Neural progenitor cell (in vitro differentiated cells): ENCODE results near the gene DDX10. TPM values are rescaled to one million over a fixed set of nuclear protein-coding genes. Genes with fewer than 3 reads are reported as not detected.

Experiments
- DNase-seq: peaks from one replicate; pipeline ENCODE4 v3.0.0-alpha.2; 2016; ENCODE audit warnings: low spot score
- H2AFZ ChIP-seq: fragments of 200-600 bp; sonication (generic); replicated peaks from 2 replicates; pipeline ENCODE4 v1.6.1; 2016; ENCODE audit warnings: antibody characterized with exemption
- H3F3A ChIP-seq: fragments of 200-600 bp; sonication (generic); 2 replicates; pipeline ENCODE4 v1.6.1; 2016; ENCODE audit warnings: antibody characterized with exemption, low read depth
- H3K27ac ChIP-seq: fragments of 200-600 bp; sonication (generic); 2 replicates; pipeline ENCODE4 v1.5.1; 2016; ENCODE audit warnings: mild to moderate bottlenecking
- H3K27me3 ChIP-seq: fragments of 200-600 bp; sonication (generic); 2 replicates; pipeline ENCODE4 v1.6.1; 2016; ENCODE audit warnings: mild to moderate bottlenecking, moderate library complexity
- H3K36me3 ChIP-seq: fragments of 200-600 bp; sonication (generic); 2 replicates; pipeline ENCODE4 v1.5.1; 2016
- H3K4me1 ChIP-seq: fragments of 200-600 bp; sonication (generic); 2 replicates; pipeline ENCODE4 v1.6.1; 2016; ENCODE audit warnings: mixed run types
- H3K4me2 ChIP-seq: fragments of 200-600 bp; sonication (generic); 2 replicates; pipeline ENCODE4 v1.6.1; 2016
- H3K4me3 ChIP-seq: fragments of 200-600 bp; sonication (generic); 2 replicates; pipeline ENCODE4 v1.5.1; 2016
- H3K79me2 ChIP-seq: fragments of 200-600 bp; sonication (generic); 2 replicates; pipeline ENCODE4 v1.6.1; 2016; ENCODE audit warnings: low read depth
- H3K9ac ChIP-seq: fragments of 200-600 bp; sonication (generic); 2 replicates; pipeline ENCODE4 v1.6.1; 2016
- H3K9me3 ChIP-seq: fragments of 200-600 bp; sonication (generic); 2 replicates; pipeline ENCODE4 v1.5.1; 2016; ENCODE audit warnings: low read depth
- H4K20me1 ChIP-seq: fragments of 200-600 bp; sonication (generic); 2 replicates; pipeline ENCODE4 v1.6.1; 2016; ENCODE audit warnings: low read depth
- H3K27ac Mint-ChIP-seq: 3 replicates; pipeline ENCODE4 v1.8.0; 2021; ENCODE audit warnings: mixed read lengths
- H3K27me3 Mint-ChIP-seq: 2 replicates; pipeline ENCODE4 v1.8.0; 2022; ENCODE audit warnings: low read depth, mild to moderate bottlenecking, inconsistent platforms, moderate library complexity, mixed read lengths; ENCODE audit not compliant: insufficient read depth
- H3K36me3 Mint-ChIP-seq: 3 replicates; pipeline ENCODE4 v1.8.0; 2021; ENCODE audit warnings: mixed read lengths
- H3K4me1 Mint-ChIP-seq: 3 replicates; pipeline ENCODE4 v1.8.0; 2021; ENCODE audit warnings: mixed read lengths
- H3K4me3 Mint-ChIP-seq: 3 replicates; pipeline ENCODE4 v1.8.0; 2021; ENCODE audit warnings: mild to moderate bottlenecking, moderate library complexity, mixed read lengths
- H3K9me3 Mint-ChIP-seq: 3 replicates; pipeline ENCODE4 v1.8.0; 2020; ENCODE audit warnings: mixed read lengths
- CTCF ChIP-seq: fragments of 200-600 bp; sonication (generic); IDR thresholded peaks from 2 replicates; pipeline ENCODE4 v1.5.1; 2017; ENCODE audit warnings: antibody characterized with exemption, mild to moderate bottlenecking
- EZH2 ChIP-seq: fragments of 200-600 bp; sonication (generic); IDR thresholded peaks from 2 replicates; pipeline ENCODE4 v1.6.1; 2017; ENCODE audit warnings: antibody characterized with exemption, mild to moderate bottlenecking, moderate library complexity
- EZH2phosphoT487 ChIP-seq: fragments of 200-600 bp; sonication (generic); IDR thresholded peaks from 2 replicates; pipeline ENCODE4 v1.6.1; 2017; ENCODE audit warnings: antibody characterized with exemption
- total RNA-seq: library from RNA; depleted of rRNA; stranded (reverse); fragments of >200 nt; gene quantifications from 2 replicates; pipeline ENCODE4 v1.2.3, GENCODE V29; 2015; ENCODE audit warnings: low replicate concordance

DDX10 gene
- total RNA-seq, 1 donor from 2014 or later = 34.1 TPM

GRCh38 chr11:108618529-108618928 lies 46.3 kb upstream of the DDX10 start:
- Histone ChIP-seq H3K4me3 (no peak overlapping the region), H3K36me3 (no peaks in the 10 kb centered on the region), H3K27ac (no peak overlapping the region), H3K4me2 (no peak overlapping the region), H2AFZ (no peak overlapping the region), H3K9ac (no peak overlapping the region), H4K20me1 (no peaks in the 10 kb centered on the region), H3K27me3 (no peaks in the 10 kb centered on the region), H3K79me2 (no peaks in the 10 kb centered on the region), H3F3A (no peaks in the 10 kb centered on the region), H3K9me3 (no peaks in the 10 kb centered on the region), H3K4me1 (no peaks in the 10 kb centered on the region)
- Mint-ChIP-seq H3K27me3 (no peaks in the 10 kb centered on the region), H3K9me3 (no peaks in the 10 kb centered on the region), H3K4me3 (no peak overlapping the region), H3K27ac (no peak overlapping the region), H3K36me3 (no peaks in the 10 kb centered on the region), H3K4me1 (peaks cover 3% of the 10 kb centered on the region)
- no peak for DNase-seq
- no peak for TF ChIP-seq CTCF
- no peak for TF ChIP-seq EZH2
- no peak for TF ChIP-seq EZH2phosphoT487

GRCh38 chr11:108620958-108621772 lies 43.7 kb upstream of the DDX10 start:
- H3K4me1 ChIP-seq = no peaks in the 10 kb centered on the region
- no peaks in the 10 kb centered on the region for H3F3A ChIP-seq

GRCh38 chr11:108622341-108622740 lies 42.5 kb upstream of the DDX10 start:
- Histone ChIP-seq H3K36me3 (no peaks in the 10 kb centered on the region), H3K27me3 (no peaks in the 10 kb centered on the region), H3K9ac (no peak overlapping the region), H3K4me2 (no peak overlapping the region), H3K79me2 (no peaks in the 10 kb centered on the region), H3K4me3 (no peak overlapping the region), H3K27ac (no peak overlapping the region), H3K4me1 (no peaks in the 10 kb centered on the region), H2AFZ (no peak overlapping the region), H3F3A (no peaks in the 10 kb centered on the region), H4K20me1 (no peaks in the 10 kb centered on the region), H3K9me3 (no peaks in the 10 kb centered on the region)
- H3K9me3 Mint-ChIP-seq = no peaks in the 10 kb centered on the region
- H3K27ac Mint-ChIP-seq = no peak overlapping the region
- no peaks in the 10 kb centered on the region for H3K4me1 Mint-ChIP-seq
- no peak overlapping the region for H3K4me3 Mint-ChIP-seq
- no peak for DNase-seq
- TF ChIP-seq EZH2 (no peak), CTCF (no peak), EZH2phosphoT487 (no peak)
- H3K27me3 Mint-ChIP-seq = peaks cover 2% of the 10 kb centered on the region
- peaks cover 1% of the 10 kb centered on the region for H3K36me3 Mint-ChIP-seq

More at GRCh38 chr11:108620958-108621772, 43.7 kb upstream of the DDX10 start:
- Mint-ChIP-seq H3K27ac (no peak overlapping the region), H3K4me3 (no peak overlapping the region), H3K4me1 (no peaks in the 10 kb centered on the region), H3K27me3 (peaks cover 2% of the 10 kb centered on the region), H3K36me3 (peaks cover 1% of the 10 kb centered on the region), H3K9me3 (no peaks in the 10 kb centered on the region)
- Histone ChIP-seq H3K9me3 (no peaks in the 10 kb centered on the region), H3K4me2 (no peak overlapping the region), H3K36me3 (no peaks in the 10 kb centered on the region), H3K27ac (no peak overlapping the region), H3K27me3 (no peaks in the 10 kb centered on the region), H3K79me2 (no peaks in the 10 kb centered on the region), H2AFZ (no peak overlapping the region), H3K4me3 (no peak overlapping the region), H4K20me1 (no peaks in the 10 kb centered on the region), H3K9ac (no peak overlapping the region)
- no peak for TF ChIP-seq EZH2phosphoT487
- TF ChIP-seq CTCF = no peak
- no peak for TF ChIP-seq EZH2
- no peak for DNase-seq
